DOHH2 (cell line): ENCODE measurements around the gene IMMT.

Experiments
- H3F3A ChIP-seq: fragments of 200-600 bp; sonication (generic), shearing (Covaris generic); 2 replicates; pipeline ENCODE4 v1.6.0; 2016; ENCODE audit warnings: antibody characterized with exemption, mild to moderate bottlenecking; ENCODE audit not compliant: control insufficient read depth, insufficient read depth
- H3K27ac ChIP-seq: fragments of 200-600 bp; sonication (generic); 2 replicates; pipeline ENCODE4 v1.5.1; 2014; ENCODE audit warnings: low read depth, mild to moderate bottlenecking, low read length, moderate library complexity
- H3K27me3 ChIP-seq: fragments of 200-600 bp; sonication (generic); 2 replicates; pipeline ENCODE4 v1.6.1; 2014; ENCODE audit warnings: mild to moderate bottlenecking, low read length, mixed read lengths; ENCODE audit not compliant: control insufficient read depth
- H3K36me3 ChIP-seq: fragments of 200-600 bp; sonication (generic); 2 replicates; pipeline ENCODE4 v1.6.1; 2014; ENCODE audit warnings: mild to moderate bottlenecking, low read length, moderate library complexity, mixed read lengths; ENCODE audit not compliant: control insufficient read depth
- H3K4me1 ChIP-seq: fragments of 200-600 bp; sonication (generic); 2 replicates; pipeline ENCODE4 v1.6.1; 2014; ENCODE audit warnings: mild to moderate bottlenecking, low read length, mixed read lengths; ENCODE audit not compliant: control insufficient read depth
- H3K4me2 ChIP-seq: fragments of 200-600 bp; sonication (generic); 2 replicates; pipeline ENCODE4 v1.6.0; 2014; ENCODE audit warnings: mild to moderate bottlenecking, low read length, moderate library complexity
- H3K4me3 ChIP-seq: fragments of 200-600 bp; sonication (generic); 2 replicates; pipeline ENCODE4 v1.5.1; 2014; ENCODE audit warnings: mild to moderate bottlenecking, low read length, mixed read lengths
- H3K79me2 ChIP-seq: fragments of 200-600 bp; sonication (generic); 2 replicates; pipeline ENCODE4 v1.6.1; 2014; ENCODE audit warnings: mild to moderate bottlenecking, low read length, mixed read lengths; ENCODE audit not compliant: control insufficient read depth
- H3K9me2 ChIP-seq: fragments of 200-600 bp; sonication (generic); replicated peaks from 2 replicates; pipeline ENCODE4 v1.6.1; 2014; ENCODE audit warnings: mild to moderate bottlenecking, low read length, mixed read lengths; ENCODE audit not compliant: control insufficient read depth
- H3K9me3 ChIP-seq: fragments of 200-600 bp; sonication (generic); 2 replicates; pipeline ENCODE4 v1.6.1; 2014; ENCODE audit warnings: antibody characterized with exemption, low read length, mixed read lengths; ENCODE audit not compliant: control insufficient read depth, insufficient read depth
- H4K20me1 ChIP-seq: fragments of 200-600 bp; sonication (generic); 2 replicates; pipeline ENCODE4 v1.6.0; 2014; ENCODE audit warnings: low read depth, mild to moderate bottlenecking, antibody characterized with exemption, low read length, moderate library complexity; ENCODE audit not compliant: control insufficient read depth, insufficient read depth
- CTCF ChIP-seq: fragments of 200-600 bp; sonication (generic); IDR thresholded peaks from one replicate; pipeline ENCODE4 v1.5.1; 2014; ENCODE audit warnings: antibody characterized with exemption, mild to moderate bottlenecking, low read depth, low read length; ENCODE audit not compliant: poor library complexity, severe bottlenecking
- EZH2phosphoT487 ChIP-seq: fragments of 200-600 bp; sonication (generic); IDR thresholded peaks from 2 replicates; pipeline ENCODE4 v1.6.1; 2017; ENCODE audit warnings: borderline replicate concordance, mild to moderate bottlenecking, antibody characterized with exemption, low read length, moderate library complexity, mixed read lengths

Gene IMMT

DNA sequence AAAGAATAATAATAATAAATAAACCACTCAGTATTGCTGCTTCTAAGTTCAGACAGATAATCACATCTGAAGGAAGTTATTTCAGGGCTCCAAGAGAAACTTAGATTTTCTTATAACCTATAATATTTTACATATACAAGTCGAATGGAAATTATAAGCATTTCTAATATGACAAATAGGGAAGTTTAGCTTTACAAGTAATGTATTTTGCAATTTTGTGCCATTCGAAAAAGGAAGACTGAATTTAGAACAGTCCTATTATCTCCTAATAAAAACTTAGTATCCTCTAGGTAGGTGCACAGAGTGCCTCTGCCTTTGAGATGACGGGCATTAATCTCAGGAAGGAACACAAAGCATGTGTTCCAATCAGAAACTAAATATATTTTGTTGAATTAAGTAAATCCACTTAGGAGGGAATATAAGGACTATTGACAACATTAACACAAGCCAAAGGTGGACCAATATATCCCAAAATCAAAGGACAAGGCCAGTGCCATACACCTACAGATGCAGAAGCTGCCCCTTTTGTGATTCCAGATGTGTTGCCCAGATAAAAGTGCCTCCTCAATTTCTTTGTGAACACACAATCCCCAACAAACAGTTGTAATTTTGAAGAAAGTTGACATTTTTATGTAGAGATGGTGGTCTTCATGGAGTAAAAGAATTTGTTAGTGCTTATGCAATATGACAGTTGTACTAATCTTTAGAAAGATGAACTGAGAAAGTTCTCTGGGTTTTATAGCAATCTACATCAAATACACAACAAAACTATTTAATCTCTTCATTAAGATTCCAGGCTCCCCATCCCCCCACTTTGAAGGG lies 52.6 kb downstream of the IMMT start:
- Histone ChIP-seq H3K36me3 (peaks cover 92% of the 10 kb centered on the region), H3F3A (peaks cover 36% of the 10 kb centered on the region), H3K79me2 (no peaks in the 10 kb centered on the region), H3K4me2 (no peak overlapping the region), H3K4me3 (no peak overlapping the region), H3K9me3 (no peaks in the 10 kb centered on the region), H3K9me2 (no peaks in the 10 kb centered on the region), H3K27me3 (no peaks in the 10 kb centered on the region), H3K27ac (no peak overlapping the region), H3K4me1 (no peaks in the 10 kb centered on the region), H4K20me1 (peaks cover 5% of the 10 kb centered on the region; the same call in 1 of the 2 replicates)
- TF ChIP-seq EZH2phosphoT487 (no peak), CTCF (no peak)

- Histone ChIP-seq H3K9me2 (no peaks in the 10 kb centered on the region), H4K20me1 (peaks cover 5% of the 10 kb centered on the region; the same call in 1 of the 2 replicates), H3F3A (peaks cover 40% of the 10 kb centered on the region), H3K4me3 (no peak overlapping the region), H3K4me2 (no peak overlapping the region), H3K79me2 (no peaks in the 10 kb centered on the region), H3K27ac (no peak overlapping the region), H3K9me3 (no peaks in the 10 kb centered on the region), H3K4me1 (no peaks in the 10 kb centered on the region), H3K27me3 (no peaks in the 10 kb centered on the region), H3K36me3 (peaks cover 95% of the 10 kb centered on the region)
- TF ChIP-seq EZH2phosphoT487 (no peak), CTCF (no peak)
Observed at GRCh38 chr2:86140969-86141392, 54.3 kb downstream of the IMMT start.

GRCh38 chr2:86139981-86140380 lies 55.3 kb downstream of the IMMT start:
- Histone ChIP-seq H3K27ac (no peak overlapping the region), H4K20me1 (peaks cover 5% of the 10 kb centered on the region; the same call in 1 of the 2 replicates), H3K4me3 (no peak overlapping the region), H3K27me3 (no peaks in the 10 kb centered on the region), H3K36me3 (peaks cover 95% of the 10 kb centered on the region), H3F3A (peaks cover 40% of the 10 kb centered on the region), H3K4me2 (no peak overlapping the region), H3K9me2 (no peaks in the 10 kb centered on the region), H3K4me1 (no peaks in the 10 kb centered on the region), H3K9me3 (no peaks in the 10 kb centered on the region), H3K79me2 (no peaks in the 10 kb centered on the region)
- TF ChIP-seq EZH2phosphoT487 = no peak
- no peak for TF ChIP-seq CTCF
